ENCODE results near the gene COP1. TPM values are rescaled to one million over a fixed set of nuclear protein-coding genes. Genes with fewer than 3 reads are reported as not detected.

COP1 gene
- total and polyA plus RNA-seq, 10 of the 15 experiments (the other 5 are each of a cell fraction or from before 2014, with no cell fraction given) = 17.7 to 49.9 (median 38.7) TPM

- WGBS (ENCODE audit: insufficient coverage, insufficient replicate concordance, low lambda C conversion rate, missing lambda C conversion rate) = 46% methylated on average over 8 of the region's 8 CpGs
- H3K9ac ChIP-seq (ENCODE audit: control insufficient read depth, insufficient read depth, low read length) = no peak overlapping the region
- H3K4me1 ChIP-seq (ENCODE audit: control insufficient read depth, insufficient read depth, low read length) = no peaks in the 10 kb centered on the region
- no peaks in the 10 kb centered on the region for H3K36me3 ChIP-seq (ENCODE audit: control insufficient read depth in 2 of 2, insufficient read depth in 2 of 2, low read length in 1 of 2)
- no TSS peak for BruUV-seq (replicated peaks)
- H3K4me2 ChIP-seq (ENCODE audit: control insufficient read depth, insufficient read depth) = no peak overlapping the region
- DNase-seq (ENCODE audit: low read depth, low spot score) (no peak), ATAC-seq (no peak), FAIRE-seq (no peak)
- SMC1A ChIA-PET (ENCODE audit: uncharacterized antibody, unreplicated experiment) = interaction anchor here (1.2 to 1.4 kb wide), 3 partner anchors 8 to 24 kb away, joined by 3 to 4 read pairs (median 3); no protein-coding TSS in a partner anchor
- CTCF ChIA-PET = interaction anchor here (0.5 kb wide), 1 partner anchor 192 kb away, joined by 3 read pairs; no protein-coding TSS in a partner anchor
- no peaks in the 10 kb centered on the region; the same call in 2 of the 3 replicates for H3K9me3 ChIP-seq (replicated peaks; ENCODE audit: control insufficient read depth, insufficient read depth, low read length)
- H3K27ac ChIP-seq (ENCODE audit: control insufficient read depth, insufficient read depth) = no peak overlapping the region
- no peaks in the 10 kb centered on the region for H4K20me1 ChIP-seq (ENCODE audit: control insufficient read depth, insufficient read depth)
- no peaks in the 10 kb centered on the region for H3K79me2 ChIP-seq (ENCODE audit: control insufficient read depth, insufficient read depth, low read length)
- RAD21 ChIA-PET (ENCODE audit: unreplicated experiment) = no interaction called here
- intact Hi-C loops (cut with micrococcal nuclease; ENCODE audit: unreplicated experiment) = no loop called here
- H2AFZ ChIP-seq (ENCODE audit: control insufficient read depth, low read depth, low read length) = no peak overlapping the region
- no peaks in the 10 kb centered on the region for H3K27me3 ChIP-seq (replicated peaks in 1 of 2; ENCODE audit: control insufficient read depth in 2 of 2, insufficient read depth in 2 of 2, low read length in 1 of 2)
- in situ Hi-C loops (cut with MboI) = no loop called here
- no peak overlapping the region for H3K4me3 ChIP-seq
- POLR2A ChIA-PET = no interaction called here
- TF ChIP-seq NBN (IDR thresholded peaks at IDR 0.05) (no peak), ETV6 (conservative IDR thresholded peaks at IDR 0.05 in 1 of 2, IDR thresholded peaks at IDR 0.05 in 1 of 2; ENCODE audit: borderline replicate concordance in 1 of 2, low read depth in 1 of 2) (no peak), TCF12 (IDR thresholded peaks at IDR 0.05; ENCODE audit: low read depth, low read length) (no peak), ATF7 (IDR thresholded peaks at IDR 0.05; ENCODE audit: low read depth) (no peak), RAD21 (IDR thresholded peaks at IDR 0.05; ENCODE audit: insufficient read depth, low read depth, low read length) (no peak), PAX8 (IDR thresholded peaks at IDR 0.05) (no peak), CBX5 (IDR thresholded peaks at IDR 0.05; ENCODE audit: low read depth) (no peak), JUNB (IDR thresholded peaks at IDR 0.05) (no peak), TCF3 (IDR thresholded peaks at IDR 0.05; ENCODE audit: borderline replicate concordance, insufficient read depth, low read depth, low read length) (no peak), CBFB (IDR thresholded peaks at IDR 0.05; ENCODE audit: low read depth) (no peak), CHD4 (IDR thresholded peaks at IDR 0.05) (no peak), NR2C1 (IDR thresholded peaks at IDR 0.05) (no peak), KLF5 (IDR thresholded peaks at IDR 0.05; ENCODE audit: partially characterized antibody) (no peak)
- TF ChIP-seq, protein P1, sequence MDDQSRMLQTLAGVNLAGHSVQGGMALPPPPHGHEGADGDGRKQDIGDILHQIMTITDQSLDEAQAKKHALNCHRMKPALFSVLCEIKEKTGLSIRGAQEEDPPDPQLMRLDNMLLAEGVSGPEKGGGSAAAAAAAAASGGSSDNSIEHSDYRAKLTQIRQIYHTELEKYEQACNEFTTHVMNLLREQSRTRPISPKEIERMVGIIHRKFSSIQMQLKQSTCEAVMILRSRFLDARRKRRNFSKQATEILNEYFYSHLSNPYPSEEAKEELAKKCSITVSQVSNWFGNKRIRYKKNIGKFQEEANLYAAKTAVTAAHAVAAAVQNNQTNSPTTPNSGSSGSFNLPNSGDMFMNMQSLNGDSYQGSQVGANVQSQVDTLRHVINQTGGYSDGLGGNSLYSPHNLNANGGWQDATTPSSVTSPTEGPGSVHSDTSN (IDR thresholded peaks at IDR 0.05; ENCODE audit: insufficient replicate concordance, low read depth, low read length) = no peak
- TF ChIP-seq, protein P2, sequence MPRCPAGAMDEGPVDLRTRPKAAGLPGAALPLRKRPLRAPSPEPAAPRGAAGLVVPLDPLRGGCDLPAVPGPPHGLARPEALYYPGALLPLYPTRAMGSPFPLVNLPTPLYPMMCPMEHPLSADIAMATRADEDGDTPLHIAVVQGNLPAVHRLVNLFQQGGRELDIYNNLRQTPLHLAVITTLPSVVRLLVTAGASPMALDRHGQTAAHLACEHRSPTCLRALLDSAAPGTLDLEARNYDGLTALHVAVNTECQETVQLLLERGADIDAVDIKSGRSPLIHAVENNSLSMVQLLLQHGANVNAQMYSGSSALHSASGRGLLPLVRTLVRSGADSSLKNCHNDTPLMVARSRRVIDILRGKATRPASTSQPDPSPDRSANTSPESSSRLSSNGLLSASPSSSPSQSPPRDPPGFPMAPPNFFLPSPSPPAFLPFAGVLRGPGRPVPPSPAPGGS (IDR thresholded peaks at IDR 0.05; ENCODE audit: borderline replicate concordance, insufficient read depth, low read depth, low read length, poor library complexity, severe bottlenecking) = no peak
- TF ChIP-seq, protein P3, sequence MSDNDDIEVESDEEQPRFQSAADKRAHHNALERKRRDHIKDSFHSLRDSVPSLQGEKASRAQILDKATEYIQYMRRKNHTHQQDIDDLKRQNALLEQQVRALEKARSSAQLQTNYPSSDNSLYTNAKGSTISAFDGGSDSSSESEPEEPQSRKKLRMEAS (IDR thresholded peaks at IDR 0.05; ENCODE audit: low read depth, low read length) = no peak
Measured at GRCh38 chr1:176220100-176220689, 13.1 kb upstream of the COP1 start.
